K562 (cell line): ENCODE data around the gene SYT8. TPM values are rescaled to one million over a fixed set of nuclear protein-coding genes. Genes with fewer than 3 reads are reported as not detected.

Experiments used
- PKNOX1 ChIP-seq: fragments of 450-650 bp; IDR thresholded peaks from 2 replicates; pipeline ENCODE4 v1.6.1; 2016
- ZFP91 ChIP-seq: sonication (generic); formaldehyde crosslinking; IDR thresholded peaks from 2 replicates; pipeline ENCODE4 v1.8.0; 2022; ENCODE audit warnings: mild to moderate bottlenecking, missing genetic modification reagents
- ZNF318 ChIP-seq, 2 experiments: fragments of 450-650 bp; IDR thresholded peaks; 2 replicates each; pipeline ENCODE4 v1.6.1; 2016; ENCODE audit warnings: mild to moderate bottlenecking in 2 of 2, borderline replicate concordance in 1 of 2, low read depth in 1 of 2, moderate library complexity in 1 of 2
- polyA plus RNA-seq, 8 experiments: library from polyadenylated mRNA; depleted of rRNA in 4 of 8; stranded (reverse) in 5 of 8; unstranded in 3 of 8; fragments of >200 nt; fragmentation: Nextera tagmentation in 2 of 8; fragmentation: Illumina TruSeq in 1 of 8; extraction: Ambion mirVana in 2 of 8; extraction: Trizol in 1 of 8; gene quantifications; 2 replicates each; pipeline versions ENCODE4 v1.2.1 to v1.2.3, GENCODE V29; 2011 to 2014; ENCODE audit warnings: inconsistent platforms in 1 of 8, missing spikeins in 1 of 8
- total RNA-seq, 7 experiments: library from RNA; depleted of rRNA in 6 of 7; stranded (reverse); fragments of >200 nt in 6 of 7; fragmentation: Illumina TruSeq in 2 of 7; extraction: Trizol in 2 of 7; gene quantifications; 2 replicates each; pipeline versions ENCODE4 v1.2.1 to v1.2.3, GENCODE V29; 2011 to 2021; ENCODE audit warnings: low replicate concordance in 1 of 7

Gene SYT8
- total and polyA plus RNA-seq, 9 of the 15 experiments (the other 6 are each of a cell fraction or from before 2014, with no cell fraction given) = not detected

- TF ChIP-seq ZNF318 (IDR thresholded peaks at IDR 0.05; ENCODE audit: borderline replicate concordance in 1 of 2, low read depth in 1 of 2) = no peak
- no peak for TF ChIP-seq PKNOX1
- TF ChIP-seq ZFP91 (CRISPR knock-in tag) = no peak
- TF ChIP-seq, all 486 proteins: peak for 0
Observed at GRCh38 chr11:1793081-1793480, 41.7 kb upstream of the SYT8 start (continued).
